Erythroblast (primary cell): Measurements from ENCODE around the gene ZNF438.

Experiments used
- DNase-seq, 2 experiments: peaks; one replicate each; lab custom pipeline; 2025; lab: John Stamatoyannopoulos, UW
- GATA1 ChIP-seq: IDR thresholded peaks from 2 replicates; pipeline ENCODE4 v1.6.1; 2011; ENCODE audit warnings: low read depth, mild to moderate bottlenecking, control low read depth, low read length, moderate library complexity
- POLR2A ChIP-seq: IDR thresholded peaks from 2 replicates; pipeline ENCODE4 v1.6.1; 2011; ENCODE audit warnings: mild to moderate bottlenecking, low read length

ZNF438 gene

DNA sequence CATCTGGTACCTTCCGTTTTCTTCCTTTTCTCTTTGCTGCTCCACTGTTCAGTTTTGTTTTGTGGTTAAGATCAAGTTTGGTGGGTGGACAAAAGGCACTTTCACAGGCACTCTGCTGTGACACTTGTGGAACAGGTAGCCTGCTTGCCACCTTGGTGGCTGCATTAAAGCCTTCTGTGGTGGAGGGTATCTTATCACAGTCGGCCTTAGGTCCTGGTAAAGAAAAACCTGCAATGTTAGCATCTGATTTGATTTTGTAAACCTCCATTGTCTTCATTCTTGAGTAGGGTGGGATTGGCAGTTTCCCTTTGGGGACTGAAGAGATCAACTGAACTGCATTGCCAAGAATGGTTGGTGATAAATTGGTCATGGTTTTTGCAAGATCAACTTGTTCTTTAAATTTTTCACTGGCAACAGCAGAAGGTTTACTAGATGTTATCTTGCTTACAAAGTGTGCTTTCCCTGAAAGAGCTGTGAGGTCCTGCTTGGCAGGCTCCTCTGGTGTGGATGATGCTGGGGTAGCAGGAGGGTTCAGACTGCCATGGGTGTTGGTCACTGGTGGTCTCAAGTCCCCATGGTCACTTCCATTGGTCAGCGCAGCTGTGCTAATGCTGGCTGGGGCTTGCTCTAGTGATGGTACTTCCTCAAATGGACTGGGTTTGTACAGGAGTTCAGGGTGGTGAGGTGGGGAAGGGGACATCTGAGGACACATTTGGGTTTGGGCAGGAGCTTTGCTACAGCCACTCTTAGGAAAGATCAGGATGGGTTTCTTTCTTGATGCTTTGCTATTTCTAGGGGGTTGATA lies 182.2 kb downstream of the ZNF438 start:
- DNase-seq, result no peak
- TF ChIP-seq GATA1 (no peak), POLR2A (no peak)

DNA sequence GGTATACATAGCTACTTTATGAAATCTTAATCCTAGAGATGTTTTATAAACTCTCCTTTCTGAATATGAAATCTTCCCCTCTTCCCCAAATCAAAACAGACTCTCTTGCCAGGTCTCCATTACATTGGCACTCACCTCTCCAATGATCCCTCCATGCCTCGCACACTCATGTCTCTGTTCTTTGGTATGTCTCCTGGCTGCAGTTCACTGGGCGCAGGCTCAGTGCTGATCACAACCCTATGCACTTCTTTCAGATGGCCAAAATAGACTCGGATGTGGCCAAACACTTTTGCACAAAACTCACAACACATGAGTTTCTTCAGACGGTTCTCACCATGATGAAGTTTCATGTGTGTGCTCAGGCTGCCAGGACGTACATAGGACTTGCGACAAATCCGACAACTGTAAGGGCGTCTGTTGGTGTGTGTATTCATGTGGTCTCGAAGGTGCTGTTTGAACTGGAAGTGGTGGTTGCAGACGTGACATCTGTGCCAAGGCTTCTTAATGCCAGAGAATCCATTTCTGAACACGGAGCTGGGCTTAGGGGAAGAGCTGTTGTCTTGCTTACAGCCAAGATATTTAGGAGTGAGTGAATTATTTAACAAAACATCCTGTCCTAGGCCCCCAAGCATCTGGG lies 183.2 kb downstream of the ZNF438 start:
- DNase-seq, result no peak
- TF ChIP-seq POLR2A (no peak), GATA1 (no peak)

DNA sequence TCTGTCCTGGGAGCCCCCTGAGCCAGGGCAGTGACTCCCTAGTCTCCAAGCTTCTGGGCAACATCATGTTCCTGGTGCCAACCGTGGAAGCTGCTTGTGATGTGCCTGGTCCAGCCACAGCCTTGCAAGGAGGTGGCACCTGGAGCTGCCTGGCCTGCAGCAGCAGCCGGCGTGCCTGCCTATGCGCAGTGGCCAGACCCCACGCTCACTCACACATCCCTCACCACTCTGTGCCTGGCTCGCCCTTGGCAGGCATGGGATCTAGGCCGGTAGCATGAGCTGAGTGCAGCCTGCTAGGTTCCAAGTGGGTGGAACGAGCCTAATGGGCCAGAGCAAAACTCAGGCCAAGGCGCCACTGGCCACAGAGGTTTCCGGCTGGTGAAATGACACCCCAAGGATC lies 184.0 kb downstream of the ZNF438 start:
- no peak for DNase-seq
- TF ChIP-seq POLR2A, result no peak
- TF ChIP-seq GATA1, result no peak

DNA sequence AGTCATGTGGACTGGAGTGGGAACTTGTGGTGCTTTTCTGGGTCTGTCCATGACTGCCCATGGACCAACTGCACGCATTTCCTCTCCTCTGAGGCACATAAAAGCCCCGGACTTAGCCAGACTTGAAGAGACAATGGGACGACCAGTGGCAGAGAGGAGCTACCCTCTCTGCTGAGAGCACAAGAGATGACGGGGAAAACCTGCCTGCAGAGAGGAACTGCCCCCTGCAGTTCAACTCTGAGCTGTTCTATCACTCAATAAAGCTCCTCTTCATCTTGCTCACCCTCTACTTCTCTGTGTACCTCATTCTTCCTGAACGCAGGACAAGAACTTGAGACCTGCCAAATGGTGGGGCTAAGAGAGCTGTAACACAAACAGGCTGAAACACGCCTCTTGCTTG lies 184.5 kb downstream of the ZNF438 start:
- TF ChIP-seq GATA1, result no peak
- TF ChIP-seq POLR2A, result no peak
- no peak for DNase-seq

DNA sequence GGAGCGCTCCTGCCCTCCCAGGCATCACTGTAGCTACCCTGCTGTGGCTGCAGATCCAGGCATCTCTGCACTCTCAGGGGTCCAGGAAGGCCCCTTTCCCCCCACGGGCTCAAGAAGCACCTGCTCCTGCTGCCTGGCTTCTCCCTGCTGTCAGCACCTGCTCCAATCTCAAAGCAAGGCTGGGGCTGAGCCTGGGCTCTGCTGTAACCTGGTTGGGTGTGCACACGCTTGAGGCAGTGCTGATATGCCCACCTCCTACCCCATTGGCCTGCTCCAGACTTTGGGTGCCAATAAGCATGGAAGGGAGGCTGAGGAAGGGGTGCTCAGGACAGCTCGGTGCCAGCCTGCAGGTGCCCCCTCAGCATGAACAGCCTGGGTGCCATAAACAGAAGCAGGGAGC lies 185.0 kb downstream of the ZNF438 start:
- no peak for DNase-seq
- TF ChIP-seq POLR2A (no peak), GATA1 (no peak)

DNA sequence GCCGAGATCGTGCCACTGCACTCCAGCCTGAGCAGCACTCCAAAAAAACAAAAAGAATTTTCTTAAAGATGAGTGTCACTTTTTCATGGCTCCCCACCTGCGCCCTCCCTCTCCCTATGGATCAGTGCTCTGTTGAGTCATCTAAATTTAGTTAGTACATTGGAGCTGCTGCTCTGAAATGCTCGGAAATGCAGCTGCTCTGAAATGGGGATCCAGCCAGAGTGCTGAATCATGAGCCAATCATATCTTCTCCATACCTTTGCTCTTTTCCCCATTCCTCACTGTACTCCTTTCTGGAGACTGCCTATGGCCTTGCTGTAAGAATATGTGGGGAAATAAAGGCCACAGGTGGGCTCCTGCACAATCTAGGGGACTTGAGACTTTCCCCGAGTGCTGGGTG lies 188.8 kb downstream of the ZNF438 start:
- no peak for TF ChIP-seq GATA1
- no peak for TF ChIP-seq POLR2A
- no peak for DNase-seq

DNA sequence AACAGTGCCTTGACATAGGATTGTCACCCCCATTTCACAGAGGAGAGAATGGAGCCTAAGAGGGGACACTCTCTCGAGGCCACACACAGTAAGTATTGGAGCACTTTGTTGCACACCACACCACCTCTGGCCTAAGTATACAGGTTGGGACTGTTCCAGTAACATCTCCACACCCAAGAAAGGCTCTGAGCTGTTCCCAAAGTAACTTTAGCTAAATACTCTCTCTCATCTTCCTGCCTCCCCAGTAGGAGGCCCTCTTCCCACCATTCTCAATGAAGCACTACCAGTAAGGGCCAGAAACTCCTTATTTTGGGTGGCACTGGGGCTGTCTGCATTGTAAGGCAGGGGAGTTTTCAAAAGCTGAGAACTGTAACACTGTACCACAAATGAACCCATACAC lies 189.5 kb downstream of the ZNF438 start:
- TF ChIP-seq POLR2A (no peak), GATA1 (no peak)
- DNase-seq, result no peak

DNA sequence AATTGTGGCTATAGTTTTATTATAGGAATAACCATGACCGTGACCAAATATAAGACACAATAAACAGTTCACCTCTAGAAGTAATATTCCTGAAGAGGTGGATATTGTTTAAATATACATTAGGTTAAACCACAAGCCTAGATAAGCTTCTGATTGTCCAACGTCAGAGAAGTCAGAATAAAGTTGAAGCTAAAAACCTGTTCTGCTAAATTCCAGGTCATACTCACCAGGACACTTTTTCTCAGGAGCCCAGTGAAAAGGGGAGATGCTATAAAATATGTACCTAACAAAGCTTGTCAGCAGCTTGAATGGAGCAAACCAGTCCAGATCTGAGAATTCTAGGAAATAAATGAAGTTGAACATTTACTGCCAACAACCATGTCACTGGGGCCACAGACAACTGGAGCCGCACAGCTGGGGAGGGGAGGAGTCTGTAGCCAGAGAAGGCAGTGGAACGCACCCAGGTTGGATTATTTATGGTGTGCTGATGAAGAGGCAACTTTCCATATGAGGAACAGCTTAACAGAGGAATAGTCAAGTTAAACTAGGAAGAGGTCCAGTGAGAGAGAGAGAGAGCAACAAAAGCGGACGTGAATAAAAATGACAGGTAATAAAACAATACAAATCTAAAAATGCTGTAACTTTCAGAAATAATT lies 191.1 kb downstream of the ZNF438 start:
- DNase-seq, result no peak
- no peak for TF ChIP-seq POLR2A
- TF ChIP-seq GATA1, result no peak

DNA sequence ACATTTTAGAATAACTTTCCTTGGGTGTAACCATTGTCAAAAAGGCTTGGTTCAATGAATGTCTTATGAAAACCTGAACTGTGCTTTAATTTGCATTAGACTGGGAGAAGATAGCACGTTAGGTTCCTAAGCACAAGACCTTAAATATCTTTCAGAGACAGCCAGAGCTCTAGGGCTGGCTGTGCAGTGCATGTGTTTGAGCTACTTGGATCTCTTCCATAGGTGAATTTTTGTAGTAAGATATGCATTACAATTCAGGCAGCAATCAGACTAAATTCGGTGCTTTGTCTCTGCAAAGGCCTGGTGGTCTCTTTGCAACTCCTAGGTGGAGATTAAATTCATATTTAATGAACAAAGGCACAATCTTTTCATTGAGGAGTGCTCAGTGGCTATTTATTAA lies 192.0 kb downstream of the ZNF438 start:
- TF ChIP-seq POLR2A (no peak), GATA1 (no peak)
- DNase-seq, result no peak

DNA sequence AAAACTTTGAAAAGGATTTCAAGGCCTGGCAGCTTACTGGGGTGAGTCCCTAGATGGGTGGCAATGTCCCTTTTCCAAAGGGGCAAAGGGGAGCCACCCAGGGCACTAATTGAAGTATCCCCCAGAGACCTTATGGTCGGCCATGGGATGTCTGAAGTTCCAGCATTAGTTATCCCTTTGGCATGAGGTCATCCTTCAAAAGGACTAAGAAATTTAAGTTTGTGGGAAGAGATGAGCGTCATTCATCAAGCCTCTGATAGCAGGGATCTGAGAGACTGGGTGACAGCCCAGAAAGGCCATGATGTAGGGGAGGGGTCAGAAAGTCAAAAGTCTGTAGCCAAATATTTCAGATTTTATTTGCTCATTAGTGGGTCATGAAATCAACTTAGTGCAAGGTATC lies 195.3 kb downstream of the ZNF438 start:
- no peak for DNase-seq
- TF ChIP-seq POLR2A (no peak), GATA1 (no peak)

DNA sequence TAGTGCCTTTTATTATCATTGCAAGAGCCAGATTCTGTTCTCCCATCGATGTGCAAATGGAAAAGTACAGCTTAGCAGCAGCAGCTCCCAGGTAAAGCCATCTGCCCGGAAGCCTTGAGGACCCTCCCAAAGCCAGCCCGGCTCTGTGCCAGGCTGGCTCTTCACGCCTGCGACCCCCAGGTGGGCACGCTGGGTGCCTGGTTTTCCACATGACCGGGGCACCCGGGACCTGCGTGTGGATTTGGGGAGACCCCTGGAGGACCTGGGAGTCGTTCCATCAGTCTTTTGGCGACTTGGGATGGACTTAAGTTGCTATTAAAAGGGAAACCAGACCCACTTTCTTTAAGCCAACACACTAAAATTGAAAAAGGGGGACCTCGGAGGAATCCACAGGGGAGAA lies 196.5 kb downstream of the ZNF438 start:
- TF ChIP-seq GATA1 (no peak), POLR2A (no peak)
- no peak for DNase-seq

DNA sequence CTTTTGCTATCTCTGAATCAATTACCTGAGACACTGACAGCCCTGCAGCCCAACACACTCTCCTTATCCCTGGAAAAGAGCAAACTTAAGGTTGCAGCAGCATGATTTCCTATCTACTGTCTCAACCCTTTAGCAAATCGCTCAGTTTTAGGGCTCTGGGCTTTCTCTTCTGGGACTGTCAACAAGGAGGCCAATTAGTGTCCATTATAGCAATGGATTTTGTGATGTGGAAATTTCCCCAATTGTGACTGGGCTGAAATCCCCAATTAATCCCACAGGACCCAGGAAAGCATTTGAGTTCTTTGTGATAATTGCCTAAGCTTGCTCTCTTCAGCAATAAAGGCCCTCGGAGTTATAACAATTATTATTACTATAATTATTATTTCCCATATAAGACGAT lies 197.0 kb downstream of the ZNF438 start:
- no peak for DNase-seq
- no peak for TF ChIP-seq POLR2A
- no peak for TF ChIP-seq GATA1

DNA sequence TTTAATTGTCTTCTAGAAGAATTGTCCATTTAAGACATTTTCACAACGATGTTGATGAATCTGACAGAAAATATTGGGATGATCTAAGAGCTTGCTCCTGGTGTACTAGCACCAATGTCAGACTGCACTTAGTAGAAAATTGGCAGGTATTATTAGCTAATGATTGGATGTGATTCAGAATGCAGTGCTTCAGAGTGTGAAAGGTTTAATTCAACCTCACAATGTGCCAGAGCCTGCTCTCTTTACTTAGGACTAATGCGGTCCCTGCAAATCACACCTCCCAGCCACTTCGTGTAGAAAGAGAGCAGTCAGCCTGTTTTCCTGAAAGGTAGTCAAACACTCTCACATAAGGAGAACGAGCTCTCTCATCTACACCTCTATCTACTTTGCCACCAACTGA lies 197.5 kb downstream of the ZNF438 start:
- DNase-seq, result no peak
- TF ChIP-seq POLR2A, result no peak
- no peak for TF ChIP-seq GATA1

DNA sequence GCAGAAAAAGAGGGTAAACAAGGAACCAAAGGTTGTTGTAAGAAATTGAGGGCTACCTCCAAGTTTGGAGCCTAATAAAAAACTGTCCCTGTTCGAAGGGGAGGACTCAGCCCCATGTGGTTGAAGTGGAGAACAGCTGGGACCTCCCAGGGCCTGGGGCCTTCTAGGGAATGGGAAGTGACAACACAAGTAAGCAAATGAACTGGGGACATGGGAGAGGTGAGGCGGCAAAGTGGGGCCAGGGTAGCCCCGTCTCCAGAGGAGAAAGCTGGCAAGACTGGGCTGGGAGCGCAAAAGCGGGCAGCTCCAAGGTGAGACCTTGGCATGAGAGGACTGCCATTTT lies 198.1 kb downstream of the ZNF438 start:
- no peak for DNase-seq
- TF ChIP-seq POLR2A (no peak), GATA1 (no peak)
